ENCODE measurements around the gene APAF1.

- TF ChIP-seq PRDM15 (CRISPR knock-in tag; IDR thresholded peaks at IDR 0.05) (no peak), CTCF (IDR thresholded peaks at IDR 0.05) (no peak), NFE2L1 (CRISPR knock-in tag; IDR thresholded peaks at IDR 0.05) (no peak), TEAD4 (CRISPR knock-in tag; IDR thresholded peaks at IDR 0.05) (no peak), NFATC4 (CRISPR knock-in tag; IDR thresholded peaks at IDR 0.05) (no peak), SP1 (CRISPR knock-in tag; conservative IDR thresholded peaks at IDR 0.05) (no peak), KAT7 (CRISPR knock-in tag; IDR thresholded peaks at IDR 0.05; ENCODE audit: borderline replicate concordance) (no peak), USF2 (CRISPR knock-in tag; IDR thresholded peaks at IDR 0.05) (no peak), ZNF232 (CRISPR knock-in tag; IDR thresholded peaks at IDR 0.05) (no peak), IRF1 (CRISPR knock-in tag; IDR thresholded peaks at IDR 0.05) (no peak), HMGA2 (CRISPR knock-in tag; IDR thresholded peaks at IDR 0.05) (no peak)
These were observed 52.1 kb downstream of the APAF1 start for GRCh38 chr12:98697209-98697608.
